GM12891 (cell line): Measurements from ENCODE around the gene RAPGEF2.

Experiments
- POLR2A ChIP-seq: IDR thresholded peaks from 2 replicates; pipeline ENCODE4 v1.6.1; 2011; ENCODE audit warnings: low read depth, low read length, control low read depth
- POLR2AphosphoS5 ChIP-seq: IDR thresholded peaks from 2 replicates; pipeline ENCODE4 v1.6.1; 2011; ENCODE audit warnings: low read depth, low read length, control low read depth
- POU2F2 ChIP-seq: IDR thresholded peaks from 2 replicates; pipeline ENCODE4 v1.6.1; 2011; ENCODE audit warnings: low read depth, mild to moderate bottlenecking, control low read depth, low read length, moderate library complexity
- TAF1 ChIP-seq: IDR thresholded peaks from 2 replicates; pipeline ENCODE4 v1.6.1; 2011; ENCODE audit warnings: low read depth, low read length, control low read depth

DNA sequence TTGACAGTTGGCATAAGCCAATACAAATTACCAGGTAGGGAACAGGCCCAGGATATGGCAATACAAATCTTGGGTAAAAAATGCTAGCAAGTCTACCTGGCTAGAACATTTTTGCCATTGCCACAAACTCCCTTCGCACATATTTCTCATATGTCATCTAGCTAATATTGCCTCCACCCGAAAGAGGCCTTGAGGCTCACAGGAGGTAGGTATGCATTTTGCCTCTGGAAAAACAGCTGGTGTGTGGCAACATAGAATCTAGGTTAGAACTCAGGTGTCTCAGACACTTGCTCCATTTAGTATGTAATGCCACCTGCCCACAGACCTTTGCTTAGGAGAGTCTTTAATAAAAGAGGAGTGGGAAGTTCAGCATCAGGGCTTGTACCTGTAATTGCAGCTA lies 16.3 kb upstream of the RAPGEF2 start:
- no peak for TF ChIP-seq POLR2A
- TF ChIP-seq TAF1, result no peak
- TF ChIP-seq POLR2AphosphoS5, result no peak
- TF ChIP-seq POU2F2, result no peak
